Body of pancreas (tissue), 4 donors: ENCODE measurements around the gene ATG7. TPM values are rescaled to one million over a fixed set of nuclear protein-coding genes. Genes with fewer than 3 reads are reported as not detected.

ENCODE experiments used
- ATAC-seq: fragments of 150-250 bp; one replicate; pipeline ENCODE4 v1.9.1; 2016
- DNase-seq, 4 donors: peaks; one replicate each; pipeline ENCODE4 v3.0.0-alpha.2; 2019
- H3K27ac ChIP-seq, 4 donors: fragments of 200-600 bp; sonication (generic); 1 replicate in 3 of 4; 2 replicates in 1 of 4; pipeline versions ENCODE4 v1.5.1 to v1.6.1; 2016 to 2019; ENCODE audit warnings: mild to moderate bottlenecking in 1 of 4, mixed read lengths in 1 of 4, moderate library complexity in 1 of 4
- H3K27me3 ChIP-seq, 2 donors: fragments of 200-600 bp; sonication (generic); one replicate each; pipeline ENCODE4 v1.6.0; 2016; ENCODE audit warnings: mild to moderate bottlenecking in 1 of 2
- H3K36me3 ChIP-seq, 2 donors: fragments of 200-600 bp; sonication (generic); replicated peaks in 1 of 2; 2 replicates each; pipeline ENCODE4 v1.5.1; 2016; ENCODE audit warnings: low read depth in 2 of 2; ENCODE audit not compliant: insufficient read depth in 1 of 2
- H3K4me1 ChIP-seq: fragments of 200-600 bp; sonication (generic); one replicate; pipeline ENCODE4 v1.6.0; 2016
- H3K4me3 ChIP-seq, 2 donors: fragments of 200-600 bp; sonication (generic); 1 replicate in 1 of 2; 2 replicates in 1 of 2; pipeline ENCODE4 v1.5.1; 2016 to 2019
- H3K9me3 ChIP-seq, 3 donors: fragments of 200-600 bp; sonication (generic); 1 replicate in 2 of 3; 2 replicates in 1 of 3; pipeline ENCODE4 v1.5.1; 2016
- POLR2A ChIP-seq, 3 donors: fragments of 450-650 bp; IDR thresholded peaks; one replicate each; pipeline ENCODE4 v1.6.1; 2016; ENCODE audit warnings: antibody characterized with exemption in 3 of 3, mild to moderate bottlenecking in 2 of 3
- WGBS, 2 donors: methylation state at CpG; one replicate each; pipeline ENCODE4 v1.1.5; 2017; 5-methylcytosine and 5-hydroxymethylcytosine counted together
- intact Hi-C: fragments of 100-400 bp; cut with DNase I; formaldehyde crosslinking; loops from one replicate; pipeline ENCODE4 v1.15.1; 2023
- total RNA-seq, 2 donors: library from RNA; depleted of rRNA; stranded (reverse); fragments of >200 nt; gene quantifications; one replicate each; pipeline ENCODE4 v1.1.0, GENCODE V29; 2016
- TF ChIP-seq, protein P1 (sequence below), 7 experiments: fragments of 450-650 bp in 4 of 7; fragments of 200-600 bp in 3 of 7; sonication (generic) in 3 of 7; IDR thresholded peaks; one replicate each; pipeline ENCODE4 v1.5.1; 2016 to 2019; ENCODE audit warnings: antibody characterized with exemption in 7 of 7

Gene ATG7
- total RNA-seq, 2 donors from 2014 or later, result 40.5 to 43.6 TPM

DNA sequence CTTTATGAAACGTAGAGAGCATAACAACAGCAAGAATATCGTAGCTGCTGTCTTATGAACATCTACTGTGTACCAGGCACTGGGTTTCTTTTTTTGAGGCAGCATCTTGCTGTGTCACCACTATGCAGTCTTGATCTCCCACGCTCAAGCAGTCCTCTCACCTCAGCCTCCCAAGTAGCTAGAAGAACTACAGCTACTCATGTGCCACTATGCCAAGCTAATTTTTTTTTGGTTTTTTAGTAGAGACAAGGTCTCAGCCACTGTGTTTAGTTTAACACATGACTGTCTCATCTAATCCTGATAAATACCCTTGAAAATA, 241.6 kb downstream of the ATG7 start:
- intact Hi-C loops, result no loop called here
- no peak for DNase-seq
- WGBS, 2 donors, result 91 to 98% methylated on average over 1 to 3 of the region's 3 CpGs
- Histone ChIP-seq H3K36me3 (no peaks in the 10 kb centered on the region), H3K4me1 (peaks cover 28% of the 10 kb centered on the region), H3K4me3 (no peak overlapping the region), H3K9me3 (no peaks in the 10 kb centered on the region), H3K27ac (peak overlapping the region in 3 of 4 donors; percentile 19 to 61 (median 42)), H3K27me3 (no peaks in the 10 kb centered on the region)
- ATAC-seq, result no peak
- TF ChIP-seq POLR2A (IDR thresholded peaks at IDR 0.05), result no peak
- TF ChIP-seq, protein P1, sequence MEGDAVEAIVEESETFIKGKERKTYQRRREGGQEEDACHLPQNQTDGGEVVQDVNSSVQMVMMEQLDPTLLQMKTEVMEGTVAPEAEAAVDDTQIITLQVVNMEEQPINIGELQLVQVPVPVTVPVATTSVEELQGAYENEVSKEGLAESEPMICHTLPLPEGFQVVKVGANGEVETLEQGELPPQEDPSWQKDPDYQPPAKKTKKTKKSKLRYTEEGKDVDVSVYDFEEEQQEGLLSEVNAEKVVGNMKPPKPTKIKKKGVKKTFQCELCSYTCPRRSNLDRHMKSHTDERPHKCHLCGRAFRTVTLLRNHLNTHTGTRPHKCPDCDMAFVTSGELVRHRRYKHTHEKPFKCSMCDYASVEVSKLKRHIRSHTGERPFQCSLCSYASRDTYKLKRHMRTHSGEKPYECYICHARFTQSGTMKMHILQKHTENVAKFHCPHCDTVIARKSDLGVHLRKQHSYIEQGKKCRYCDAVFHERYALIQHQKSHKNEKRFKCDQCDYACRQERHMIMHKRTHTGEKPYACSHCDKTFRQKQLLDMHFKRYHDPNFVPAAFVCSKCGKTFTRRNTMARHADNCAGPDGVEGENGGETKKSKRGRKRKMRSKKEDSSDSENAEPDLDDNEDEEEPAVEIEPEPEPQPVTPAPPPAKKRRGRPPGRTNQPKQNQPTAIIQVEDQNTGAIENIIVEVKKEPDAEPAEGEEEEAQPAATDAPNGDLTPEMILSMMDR (IDR thresholded peaks at IDR 0.05), result no peak

DNA sequence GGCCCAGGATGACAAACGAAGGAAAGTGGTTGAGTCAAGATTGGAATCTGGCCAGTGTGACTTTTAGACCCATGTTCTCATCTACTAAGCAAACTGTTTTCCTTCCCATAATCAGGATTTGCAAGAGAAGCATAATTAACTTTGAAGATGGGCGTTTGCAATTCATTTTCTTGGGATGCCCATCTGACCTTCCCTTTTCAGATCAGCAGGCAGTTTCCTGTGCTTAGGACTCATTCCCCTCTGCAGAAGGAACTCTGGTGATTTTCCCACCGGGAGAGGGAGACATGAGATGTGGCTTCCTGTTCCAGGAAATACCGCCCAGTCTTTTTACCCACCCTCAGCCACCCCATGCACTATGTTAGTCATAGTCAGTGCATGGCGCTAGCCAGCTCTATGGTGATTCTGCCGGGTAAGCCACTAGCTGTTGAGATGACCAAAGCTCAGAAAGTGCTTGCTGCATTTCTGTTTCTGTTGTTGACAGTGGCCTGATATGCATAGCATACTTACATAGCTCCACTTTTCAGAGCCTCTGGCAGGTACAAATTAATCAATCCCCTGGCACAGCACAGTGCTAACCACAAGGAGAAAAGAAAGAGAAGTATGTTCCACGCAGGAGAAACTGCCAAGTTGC, 242.1 kb downstream of the ATG7 start:
- Histone ChIP-seq H3K36me3 (no peaks in the 10 kb centered on the region), H3K27ac (peak overlapping the region in 3 of 4 donors; percentile 19 to 61 (median 42)), H3K9me3 (no peaks in the 10 kb centered on the region), H3K27me3 (no peaks in the 10 kb centered on the region), H3K4me3 (no peak overlapping the region), H3K4me1 (peaks cover 23% of the 10 kb centered on the region)
- DNase-seq (peak; percentile 21 to 59 (median 40)), ATAC-seq (peak; percentile 74)
- intact Hi-C loops, result no loop called here
- TF ChIP-seq, protein P1 (IDR thresholded peaks at IDR 0.05), result no peak
- no peak for TF ChIP-seq POLR2A (IDR thresholded peaks at IDR 0.05)
- WGBS, 2 donors, result 35 to 46% methylated on average over 7 of the region's 7 CpGs

DNA sequence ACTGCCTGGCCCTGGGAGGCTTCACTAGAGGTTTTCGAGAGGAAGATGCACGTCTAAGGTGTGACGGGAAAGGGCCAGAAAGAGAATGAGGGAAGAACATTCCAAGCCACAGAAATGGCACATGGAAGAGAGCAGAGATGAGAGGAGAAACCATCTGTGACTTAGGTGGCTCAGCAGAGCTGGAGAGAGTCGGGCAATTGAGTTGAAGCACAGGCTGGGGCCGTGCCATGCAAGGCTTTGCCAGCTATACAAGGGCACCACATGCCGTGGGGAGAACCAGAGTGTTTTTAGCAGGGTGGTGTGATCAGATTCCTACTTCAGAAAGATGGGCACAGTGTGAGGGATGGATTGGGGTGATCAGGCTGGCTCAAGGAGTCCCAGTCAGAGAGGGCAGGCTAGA, 245.4 kb downstream of the ATG7 start:
- WGBS, 2 donors, result 88 to 91% methylated on average over 6 of the region's 6 CpGs
- no peak overlapping the region for H3K4me3 ChIP-seq
- no peak for DNase-seq

DNA sequence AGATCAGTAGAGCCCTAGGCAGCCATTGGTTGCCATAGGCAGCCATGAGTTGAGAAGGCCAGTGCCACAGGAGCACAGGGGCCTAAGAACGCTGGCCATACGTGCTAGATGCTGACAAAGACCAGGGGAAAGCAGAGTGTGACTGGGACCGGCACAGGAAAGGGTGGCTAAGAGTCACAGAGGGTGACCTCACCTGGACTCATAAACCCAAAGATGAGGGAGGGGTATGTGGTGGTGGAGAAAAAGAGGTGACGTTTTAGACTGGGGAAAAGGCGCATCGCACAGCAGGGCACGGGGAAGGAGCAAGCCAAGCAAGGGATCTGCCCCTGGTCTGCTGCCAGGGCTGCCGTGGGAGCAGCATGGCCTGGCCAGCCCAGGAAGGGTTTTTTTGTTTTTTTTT, 249.0 kb downstream of the ATG7 start:
- no peak for ATAC-seq
- WGBS, 2 donors, result 80 to 95% methylated on average over 8 of the region's 8 CpGs
- H3K27ac ChIP-seq, result no peak overlapping the region
- H3K4me1 ChIP-seq, result no peaks in the 10 kb centered on the region
- no peaks in the 10 kb centered on the region for H3K9me3 ChIP-seq
- no peak for DNase-seq
- TF ChIP-seq, protein P1 (IDR thresholded peaks at IDR 0.05), result no peak
- no peak for TF ChIP-seq POLR2A (IDR thresholded peaks at IDR 0.05)
- intact Hi-C loops, result no loop called here
- H3K4me3 ChIP-seq, result no peak overlapping the region
- no peaks in the 10 kb centered on the region for H3K27me3 ChIP-seq
- H3K36me3 ChIP-seq, result no peaks in the 10 kb centered on the region

More for the DNA sequence above, 245.4 kb downstream of the ATG7 start:
- ATAC-seq, result no peak
- H3K4me1 ChIP-seq, result peaks cover 10% of the 10 kb centered on the region
- intact Hi-C loops, result no loop called here
- no peaks in the 10 kb centered on the region for H3K9me3 ChIP-seq
- H3K27ac ChIP-seq, result no peak overlapping the region
- H3K36me3 ChIP-seq, result no peaks in the 10 kb centered on the region
- TF ChIP-seq POLR2A (IDR thresholded peaks at IDR 0.05), result no peak
- TF ChIP-seq, protein P1 (IDR thresholded peaks at IDR 0.05), result no peak
- no peaks in the 10 kb centered on the region for H3K27me3 ChIP-seq

DNA sequence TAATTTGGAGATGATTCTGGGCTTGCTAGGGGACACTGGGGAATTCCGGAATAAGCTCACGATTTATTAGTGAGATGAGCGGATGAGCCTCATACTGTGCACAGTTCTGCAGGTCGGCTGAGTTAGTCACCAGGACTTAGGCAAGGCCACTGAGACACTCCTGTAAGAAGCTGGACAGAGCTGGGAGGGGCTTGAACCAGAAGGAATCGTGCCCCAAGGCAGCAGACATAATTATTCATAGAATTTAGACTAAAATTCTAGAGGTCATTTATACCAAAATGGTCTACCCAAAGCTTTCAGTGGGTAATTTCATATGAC, 250.2 kb downstream of the ATG7 start:
- no peak for DNase-seq
- no peak for TF ChIP-seq POLR2A (IDR thresholded peaks at IDR 0.05)
- TF ChIP-seq, protein P1 (IDR thresholded peaks at IDR 0.05), result no peak
- H3K27ac ChIP-seq, result no peak overlapping the region
- H3K27me3 ChIP-seq, result no peaks in the 10 kb centered on the region
- H3K4me3 ChIP-seq, result no peak overlapping the region
- H3K4me1 ChIP-seq, result no peaks in the 10 kb centered on the region
- intact Hi-C loops, result no loop called here
- WGBS, 2 donors, result 80 to 91% methylated on average over 2 to 5 of the region's 5 CpGs
- no peak for ATAC-seq
- no peaks in the 10 kb centered on the region for H3K36me3 ChIP-seq
- no peaks in the 10 kb centered on the region for H3K9me3 ChIP-seq
